PC-3 (cell line): ENCODE measurements around the gene COMMD8.

Source experiments
- CTCF ChIP-seq: fragments of 300-600 bp; sonication (generic); conservative IDR thresholded peaks from 2 replicates; pipeline ENCODE4 v1.5.1; 2017; ENCODE audit warnings: antibody characterized with exemption, low read depth, mild to moderate bottlenecking, low read length
- EZH2 ChIP-seq: fragments of 300-600 bp; sonication (generic); IDR thresholded peaks from one replicate; pipeline ENCODE4 v1.6.1; 2017; ENCODE audit warnings: antibody characterized with exemption, mild to moderate bottlenecking, low read length; ENCODE audit not compliant: unreplicated experiment
- EZH2phosphoT487 ChIP-seq: fragments of 300-600 bp; sonication (generic); IDR thresholded peaks from 2 replicates; pipeline ENCODE4 v1.6.1; 2018; ENCODE audit warnings: mild to moderate bottlenecking, antibody characterized with exemption, low read length, borderline replicate concordance

GRCh38 chr4:47499700-47500099 is 36.2 kb upstream of the COMMD8 start:
- no peak for TF ChIP-seq CTCF
- no peak for TF ChIP-seq EZH2
- TF ChIP-seq EZH2phosphoT487, result no peak
